Measurements from ENCODE around the gene TP53AIP1.

TP53AIP1 gene

GRCh38 chr11:128939591-128939990 is 3.1 kb downstream of the TP53AIP1 start:
- TF ChIP-seq CTCF (IDR thresholded peaks at IDR 0.05; ENCODE audit: control insufficient read depth, extremely low read depth, insufficient read depth), result no peak
- H3K4me3 ChIP-seq (ENCODE audit: low read depth, low read length), result no peak overlapping the region
- DNase-seq (ENCODE audit: low read depth), result no peak

GRCh38 chr11:128938156-128938885 is 4.3 kb downstream of the TP53AIP1 start:
- DNase-seq (ENCODE audit: low read depth), result no peak
- no peak for TF ChIP-seq CTCF (IDR thresholded peaks at IDR 0.05; ENCODE audit: control insufficient read depth, extremely low read depth, insufficient read depth)
- H3K4me3 ChIP-seq (ENCODE audit: low read depth, low read length), result no peak overlapping the region

- TF ChIP-seq CTCF (IDR thresholded peaks at IDR 0.05; ENCODE audit: control insufficient read depth, extremely low read depth, insufficient read depth), result no peak
- H3K4me3 ChIP-seq (ENCODE audit: low read depth, low read length), result no peak overlapping the region
- DNase-seq (ENCODE audit: low read depth), result no peak
These were observed 5.2 kb downstream of the TP53AIP1 start for GRCh38 chr11:128937480-128937879.

GRCh38 chr11:128936606-128937251 is 5.9 kb downstream of the TP53AIP1 start:
- no peak overlapping the region for H3K4me3 ChIP-seq (ENCODE audit: low read depth, low read length)
- no peak for TF ChIP-seq CTCF (IDR thresholded peaks at IDR 0.05; ENCODE audit: control insufficient read depth, extremely low read depth, insufficient read depth)
- DNase-seq (ENCODE audit: low read depth), result no peak

- H3K4me3 ChIP-seq (ENCODE audit: low read depth, low read length), result no peak overlapping the region
- DNase-seq (ENCODE audit: low read depth), result no peak
- TF ChIP-seq CTCF (IDR thresholded peaks at IDR 0.05; ENCODE audit: control insufficient read depth, extremely low read depth, insufficient read depth), result no peak
These were observed 7.7 kb downstream of the TP53AIP1 start for GRCh38 chr11:128934926-128935325.

- no peak for DNase-seq (ENCODE audit: low read depth)
- no peak overlapping the region for H3K4me3 ChIP-seq (ENCODE audit: low read depth, low read length)
- TF ChIP-seq CTCF (IDR thresholded peaks at IDR 0.05; ENCODE audit: control insufficient read depth, extremely low read depth, insufficient read depth), result no peak
These were observed 8.3 kb downstream of the TP53AIP1 start for GRCh38 chr11:128934351-128934750.
